ENCODE measurements around the gene MOB2. TPM values are rescaled to one million over a fixed set of nuclear protein-coding genes. Genes with fewer than 3 reads are reported as not detected.

Gene MOB2
- total RNA-seq, 3 donors from 2014 or later: 36.4 to 46.1 (median 37.9) TPM

DNA sequence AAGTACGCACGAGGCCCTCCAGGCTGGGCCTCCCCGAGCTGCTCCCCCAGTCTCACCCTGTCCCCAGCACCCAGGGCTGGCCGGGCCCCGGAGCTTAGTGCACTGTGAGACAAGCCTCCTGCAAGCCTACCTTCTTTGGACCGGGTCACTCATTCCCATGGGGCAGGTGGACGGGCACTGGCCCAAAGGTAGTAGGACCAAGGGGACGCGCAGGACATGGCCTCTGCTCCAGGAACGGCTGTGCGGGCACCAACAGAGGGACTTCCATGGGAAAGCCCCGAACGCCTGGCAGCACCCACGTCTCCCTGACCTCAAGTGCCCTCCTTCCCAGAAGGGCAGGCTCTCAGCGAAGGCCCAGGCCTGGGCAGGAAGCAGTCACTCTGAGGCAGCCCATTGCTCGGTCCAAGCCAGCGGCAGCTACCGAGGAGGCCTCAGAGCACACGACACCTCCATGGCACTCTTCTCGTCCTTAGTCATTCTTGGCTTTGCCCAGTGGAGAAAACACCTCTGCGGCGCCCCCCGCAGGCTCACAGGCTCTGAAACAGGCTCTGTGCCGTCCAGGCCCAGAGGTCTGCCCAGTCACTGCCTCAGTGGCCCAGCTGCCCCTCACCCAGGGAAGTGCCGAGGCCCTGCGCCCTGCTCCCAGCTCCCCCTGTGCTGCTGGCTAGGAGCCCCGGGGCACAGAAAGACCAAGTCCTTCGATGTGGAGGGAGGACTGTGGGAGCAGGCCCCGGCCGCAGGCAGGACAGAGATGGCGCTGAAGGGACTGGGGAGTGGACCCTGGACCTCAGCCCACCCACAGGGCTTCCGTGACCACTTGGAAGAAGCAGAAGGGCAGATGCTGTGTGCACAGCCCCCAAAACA, 3.8 kb downstream of the MOB2 start:
- Histone ChIP-seq H3K9me3 (no peaks in the 10 kb centered on the region), H3K27me3 (no peaks in the 10 kb centered on the region), H3K4me3 (no peak overlapping the region), H3K27ac (peak overlapping the region in 1 of 2 donors; percentile 79), H3K36me3 (no peaks in the 10 kb centered on the region), H3K4me1 (peaks cover 11 to 18% of the 10 kb centered on the region in 2 donors)
- DNase-seq (ENCODE audit: low spot score in 2 of 2): no peak
- TF ChIP-seq POLR2AphosphoS5 (IDR thresholded peaks at IDR 0.05) (no peak), POLR2A (IDR thresholded peaks at IDR 0.05) (no peak)
- TF ChIP-seq, protein P1, sequence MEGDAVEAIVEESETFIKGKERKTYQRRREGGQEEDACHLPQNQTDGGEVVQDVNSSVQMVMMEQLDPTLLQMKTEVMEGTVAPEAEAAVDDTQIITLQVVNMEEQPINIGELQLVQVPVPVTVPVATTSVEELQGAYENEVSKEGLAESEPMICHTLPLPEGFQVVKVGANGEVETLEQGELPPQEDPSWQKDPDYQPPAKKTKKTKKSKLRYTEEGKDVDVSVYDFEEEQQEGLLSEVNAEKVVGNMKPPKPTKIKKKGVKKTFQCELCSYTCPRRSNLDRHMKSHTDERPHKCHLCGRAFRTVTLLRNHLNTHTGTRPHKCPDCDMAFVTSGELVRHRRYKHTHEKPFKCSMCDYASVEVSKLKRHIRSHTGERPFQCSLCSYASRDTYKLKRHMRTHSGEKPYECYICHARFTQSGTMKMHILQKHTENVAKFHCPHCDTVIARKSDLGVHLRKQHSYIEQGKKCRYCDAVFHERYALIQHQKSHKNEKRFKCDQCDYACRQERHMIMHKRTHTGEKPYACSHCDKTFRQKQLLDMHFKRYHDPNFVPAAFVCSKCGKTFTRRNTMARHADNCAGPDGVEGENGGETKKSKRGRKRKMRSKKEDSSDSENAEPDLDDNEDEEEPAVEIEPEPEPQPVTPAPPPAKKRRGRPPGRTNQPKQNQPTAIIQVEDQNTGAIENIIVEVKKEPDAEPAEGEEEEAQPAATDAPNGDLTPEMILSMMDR (IDR thresholded peaks at IDR 0.05): no peak
- intact Hi-C loops (cut with DNase I; ENCODE audit: low total_unique reads): loop anchor here (1.0 kb wide), 1 partner anchor 34 kb away; no protein-coding TSS in a partner anchor

DNA sequence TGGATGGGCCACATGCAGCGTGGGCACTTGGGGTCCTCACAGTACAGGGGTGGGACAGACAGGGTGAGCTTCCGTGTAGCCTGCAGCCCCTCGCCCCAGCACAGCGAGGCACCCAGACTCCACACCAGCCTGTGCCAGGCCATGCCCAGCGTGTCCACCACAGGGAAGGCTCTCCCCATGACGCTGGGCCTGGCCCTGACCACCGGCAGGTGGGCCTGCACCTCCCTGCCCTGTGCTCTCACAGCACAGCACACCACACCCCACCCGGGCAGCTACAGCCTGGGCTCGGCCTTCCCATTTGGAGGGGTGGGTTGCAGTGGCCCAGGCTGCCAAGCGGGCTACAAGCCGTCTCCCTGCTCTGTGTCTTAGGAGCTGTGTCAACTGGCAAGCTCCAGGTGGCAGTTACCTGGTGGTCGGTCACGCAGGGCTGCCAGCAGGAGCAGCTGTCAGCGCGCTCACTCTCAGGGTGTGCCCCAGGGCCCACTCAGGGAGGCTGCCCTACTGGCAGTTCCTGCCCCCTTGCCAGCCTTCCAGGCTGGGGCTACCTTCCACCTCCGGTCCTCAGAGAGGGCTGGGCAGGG, 4.6 kb downstream of the MOB2 start:
- no peaks in the 10 kb centered on the region for H3K36me3 ChIP-seq
- intact Hi-C loops (cut with DNase I; ENCODE audit: low total_unique reads): loop anchor here (1.0 kb wide), 1 partner anchor 33 kb away; no protein-coding TSS in a partner anchor
- no peaks in the 10 kb centered on the region for H3K9me3 ChIP-seq
- no peak overlapping the region for H3K4me3 ChIP-seq
- no peaks in the 10 kb centered on the region for H3K27me3 ChIP-seq
- TF ChIP-seq POLR2A (IDR thresholded peaks at IDR 0.05) (no peak), POLR2AphosphoS5 (IDR thresholded peaks at IDR 0.05) (no peak)
- TF ChIP-seq, protein P1 (IDR thresholded peaks at IDR 0.05): no peak
- peaks cover 2 to 10% of the 10 kb centered on the region in 2 donors for H3K4me1 ChIP-seq
- peak overlapping the region in 1 of 2 donors; percentile 79 for H3K27ac ChIP-seq
- no peak for DNase-seq (ENCODE audit: low spot score in 2 of 2)

DNA sequence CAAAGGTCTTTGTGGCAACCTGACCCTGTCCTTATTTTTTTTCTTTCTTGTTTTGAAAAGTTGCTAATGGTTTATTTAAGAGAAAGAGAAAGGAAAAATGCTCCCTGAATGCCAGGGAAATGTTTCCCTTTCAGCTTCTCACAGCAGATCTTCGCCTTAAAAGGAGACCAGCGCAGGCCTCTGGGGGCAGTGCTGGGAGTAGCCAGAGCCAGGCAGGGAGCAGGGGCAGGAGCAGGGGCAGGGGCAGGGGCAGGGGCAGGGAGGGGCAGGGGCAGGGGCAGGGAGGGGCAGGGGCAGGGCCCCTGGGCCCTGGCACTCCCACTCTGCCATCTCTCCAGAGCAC, 5.1 kb downstream of the MOB2 start:
- peak overlapping the region in 1 of 2 donors; percentile 79 for H3K27ac ChIP-seq

DNA sequence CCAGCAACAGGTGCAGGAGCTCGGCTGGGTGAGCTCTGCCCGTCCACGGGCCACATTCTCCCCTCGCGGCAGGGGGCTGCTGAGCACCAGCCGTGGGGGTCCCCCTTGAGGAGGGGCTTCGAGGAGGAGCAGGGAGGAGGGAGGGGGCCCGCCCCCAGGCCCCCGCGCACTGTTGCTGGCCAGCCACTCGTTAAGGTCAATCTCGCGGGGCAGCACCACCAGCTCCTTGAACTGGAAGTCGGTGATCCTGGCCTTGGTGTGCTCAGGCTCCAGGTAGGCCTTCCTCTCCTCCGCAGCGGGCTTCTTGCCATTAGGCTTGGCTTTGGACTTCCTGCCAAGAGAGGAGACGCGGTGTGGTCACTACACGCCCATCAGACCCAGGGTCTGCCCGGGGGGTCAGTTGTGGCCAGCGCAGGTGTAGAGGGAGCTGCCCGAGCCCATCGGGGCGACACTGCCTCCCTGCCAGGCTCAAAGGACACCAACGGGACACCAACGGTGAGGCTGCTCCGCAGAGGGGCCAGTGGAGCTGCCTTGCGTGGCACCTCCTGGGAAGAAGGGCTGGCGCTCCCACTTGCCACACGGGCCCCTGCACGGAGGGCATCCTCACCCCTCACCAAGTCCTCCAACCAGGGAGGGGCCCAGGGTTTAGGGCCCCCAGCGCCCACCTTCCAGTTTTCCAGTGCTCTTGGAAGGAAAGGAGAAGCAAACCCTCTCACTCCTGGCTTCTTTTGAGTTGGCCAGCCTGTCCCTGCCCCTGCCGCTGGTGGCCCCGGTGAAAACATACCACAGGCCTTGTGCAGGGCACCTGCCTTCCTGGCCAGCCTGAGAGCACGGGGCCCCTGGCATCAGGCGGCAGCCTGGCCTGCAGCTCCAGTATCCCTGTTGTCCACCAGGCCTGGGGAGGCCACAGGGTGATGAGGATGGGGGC, 5.8 kb downstream of the MOB2 start:
- no peak for TF ChIP-seq POLR2AphosphoS5 (IDR thresholded peaks at IDR 0.05)
- no peak for TF ChIP-seq POLR2A (IDR thresholded peaks at IDR 0.05)
- TF ChIP-seq, protein P1 (IDR thresholded peaks at IDR 0.05): no peak
- Histone ChIP-seq H3K27me3 (no peaks in the 10 kb centered on the region), H3K9me3 (no peaks in the 10 kb centered on the region), H3K27ac (peak overlapping the region in 1 of 2 donors; percentile 43), H3K4me3 (no peak overlapping the region), H3K4me1 (peaks cover 0 to 1% of the 10 kb centered on the region in 2 donors), H3K36me3 (no peaks in the 10 kb centered on the region)
- intact Hi-C loops (cut with DNase I; ENCODE audit: low total_unique reads): no loop called here
- no peak for DNase-seq (ENCODE audit: low spot score in 2 of 2)

More for the DNA sequence above, 5.1 kb downstream of the MOB2 start:
- no peak overlapping the region for H3K4me3 ChIP-seq
- H3K9me3 ChIP-seq: no peaks in the 10 kb centered on the region
- H3K4me1 ChIP-seq: peaks cover 0 to 7% of the 10 kb centered on the region in 2 donors
- intact Hi-C loops (cut with DNase I; ENCODE audit: low total_unique reads): no loop called here
- no peak for DNase-seq (ENCODE audit: low spot score in 2 of 2)
- H3K27me3 ChIP-seq: no peaks in the 10 kb centered on the region
- H3K36me3 ChIP-seq: no peaks in the 10 kb centered on the region
- TF ChIP-seq, protein P1 (IDR thresholded peaks at IDR 0.05): no peak
- TF ChIP-seq POLR2A (IDR thresholded peaks at IDR 0.05) (no peak), POLR2AphosphoS5 (IDR thresholded peaks at IDR 0.05) (no peak)

All from breast epithelium (tissue), 4 donors.